Activated T-helper 1 cell treated with anti-CD3 and anti-CD28 coated beads, Interleukin-12 subunit alpha, Interleukin-12 subunit beta, Interleukin-2, Interleukin-4 antibody, amounts not matched to agents 30 ng/mL and 10 ng/mL and 1 ng/mL, durations not matched to agents 14 hours and 24 hours and 36 hours (primary cell): ENCODE data around the gene USP9Y. TPM values are rescaled to one million over a fixed set of nuclear protein-coding genes. Genes with fewer than 3 reads are reported as not detected.

Source experiments
- DNase-seq: peaks from one replicate; pipeline ENCODE4 v3.0.0; 2021; ENCODE audit warnings: low spot score
- H3K27ac Mint-ChIP-seq: one replicate; pipeline ENCODE4 v1.8.0; 2021; ENCODE audit warnings: mild to moderate bottlenecking, mixed read lengths
- H3K27me3 Mint-ChIP-seq: one replicate; pipeline ENCODE4 v1.8.0; 2022; ENCODE audit warnings: mild to moderate bottlenecking, moderate library complexity, mixed read lengths; ENCODE audit not compliant: insufficient read depth
- H3K36me3 Mint-ChIP-seq: one replicate; pipeline ENCODE4 v1.8.0; 2021; ENCODE audit warnings: low read depth, mixed read lengths
- H3K4me1 Mint-ChIP-seq: one replicate; pipeline ENCODE4 v1.8.0; 2021; ENCODE audit warnings: low read depth, mixed read lengths
- H3K4me3 Mint-ChIP-seq: one replicate; pipeline ENCODE4 v1.8.0; 2021; ENCODE audit warnings: mild to moderate bottlenecking, moderate library complexity, mixed read lengths
- H3K9me3 Mint-ChIP-seq: one replicate; pipeline ENCODE4 v1.8.0; 2021; ENCODE audit warnings: mixed read lengths
- intact Hi-C: fragments of 100-400 bp; cut with micrococcal nuclease; formaldehyde crosslinking; loops from one replicate; pipeline ENCODE4 v1.15.1; 2024
- total RNA-seq: library from RNA; stranded (reverse); gene quantifications from 2 replicates; pipeline ENCODE4 v1.2.3, GENCODE V29; 2022

Gene USP9Y
- total RNA-seq, 1 donor from 2014 or later, result 14.6 TPM

DNA sequence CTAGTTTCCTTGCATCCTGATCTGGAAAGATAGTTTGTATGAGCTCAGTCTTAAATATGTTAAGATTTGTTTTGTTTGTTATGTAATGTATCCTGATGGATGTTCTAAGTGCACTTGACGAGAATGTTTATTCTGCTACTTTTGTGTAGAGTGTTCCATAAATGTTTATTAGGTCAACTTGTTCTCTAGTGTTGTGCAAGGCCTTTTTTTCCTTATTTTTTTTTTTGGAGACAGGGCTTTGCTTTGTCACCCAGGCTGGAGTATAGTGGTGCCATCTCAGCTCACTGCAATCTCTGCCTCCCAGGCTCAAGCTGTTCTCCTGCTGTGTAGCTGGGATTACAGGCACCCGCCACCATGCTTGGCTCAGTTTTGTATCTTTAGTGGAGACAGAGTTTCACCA is 28.7 kb downstream of the USP9Y start:
- Mint-ChIP-seq H3K9me3 (no peaks in the 10 kb centered on the region), H3K27me3 (no peaks in the 10 kb centered on the region), H3K36me3 (peaks cover 20% of the 10 kb centered on the region), H3K4me1 (peaks cover 8% of the 10 kb centered on the region), H3K4me3 (no peak overlapping the region), H3K27ac (no peak overlapping the region)
- DNase-seq, result no peak
- intact Hi-C loops, result loop anchor here (5.0 to 10.0 kb wide), 5 partner anchors 65 to 1615 kb away; no protein-coding TSS in a partner anchor

DNA sequence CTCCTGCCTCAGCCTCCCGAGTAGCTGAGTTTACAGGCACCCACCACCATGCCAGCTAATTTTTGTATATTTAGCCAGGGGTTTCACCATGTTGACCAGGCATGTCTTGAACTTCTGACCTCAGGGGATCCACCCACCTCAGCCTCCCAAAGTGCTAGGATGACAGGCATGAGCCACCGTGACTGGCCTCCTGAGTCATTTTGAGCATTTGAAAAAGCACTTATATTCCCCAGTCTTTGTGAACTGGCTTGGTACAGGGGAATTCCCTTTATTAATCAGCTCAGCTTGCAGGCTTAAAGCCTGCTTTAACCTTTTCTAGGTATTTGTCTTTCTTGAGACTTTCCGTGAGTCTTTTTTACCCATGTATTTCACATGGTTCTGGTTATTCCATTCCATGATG is 32.6 kb downstream of the USP9Y start:
- no peaks in the 10 kb centered on the region for H3K27me3 Mint-ChIP-seq
- no peak for DNase-seq
- intact Hi-C loops, result loop anchor here (1.0 to 10.0 kb wide), 7 partner anchors 23 to 1611 kb away; no protein-coding TSS in a partner anchor
- H3K27ac Mint-ChIP-seq, result peak overlapping the region; percentile 67
- H3K9me3 Mint-ChIP-seq, result no peaks in the 10 kb centered on the region
- H3K4me1 Mint-ChIP-seq, result peaks cover 8% of the 10 kb centered on the region
- no peak overlapping the region for H3K4me3 Mint-ChIP-seq
- peaks cover 11% of the 10 kb centered on the region for H3K36me3 Mint-ChIP-seq

GRCh38 chrY:12734051-12734450 is 33.0 kb downstream of the USP9Y start:
- Mint-ChIP-seq H3K9me3 (no peaks in the 10 kb centered on the region), H3K4me1 (peaks cover 8% of the 10 kb centered on the region), H3K27me3 (no peaks in the 10 kb centered on the region), H3K4me3 (no peak overlapping the region), H3K27ac (no peak overlapping the region), H3K36me3 (peaks cover 11% of the 10 kb centered on the region)
- no peak for DNase-seq
- intact Hi-C loops, result loop anchor here (5.0 to 10.0 kb wide), 5 partner anchors 61 to 1611 kb away; no protein-coding TSS in a partner anchor

- no peak for DNase-seq
- no peaks in the 10 kb centered on the region for H3K4me1 Mint-ChIP-seq
- no peaks in the 10 kb centered on the region for H3K9me3 Mint-ChIP-seq
- peaks cover 14% of the 10 kb centered on the region for H3K36me3 Mint-ChIP-seq
- no peak overlapping the region for H3K27ac Mint-ChIP-seq
- H3K4me3 Mint-ChIP-seq, result no peak overlapping the region
- H3K27me3 Mint-ChIP-seq, result no peaks in the 10 kb centered on the region
- intact Hi-C loops, result no loop called here
Measured at GRCh38 chrY:12741414-12741813, 40.4 kb downstream of the USP9Y start.

DNA sequence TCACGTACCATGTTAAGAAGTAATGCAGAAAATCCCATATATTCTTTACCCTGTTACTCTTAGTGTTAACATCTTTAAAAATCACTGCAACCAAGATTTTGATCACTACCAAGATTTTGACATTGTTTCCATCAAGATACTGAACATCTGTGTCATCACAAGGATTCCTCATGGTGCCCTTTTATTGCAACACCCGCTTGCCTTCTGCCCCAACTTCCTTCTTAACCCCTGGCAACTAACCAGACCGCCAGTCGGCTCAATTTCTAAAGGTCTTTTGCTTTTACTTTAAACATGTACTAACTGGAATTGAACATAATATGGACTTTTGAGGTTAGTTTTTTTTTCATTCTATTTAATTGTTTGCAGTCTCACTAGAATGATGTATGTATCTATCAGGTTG is 41.7 kb downstream of the USP9Y start:
- Mint-ChIP-seq H3K27ac (no peak overlapping the region), H3K27me3 (no peaks in the 10 kb centered on the region), H3K36me3 (peaks cover 14% of the 10 kb centered on the region), H3K9me3 (no peaks in the 10 kb centered on the region), H3K4me3 (no peak overlapping the region), H3K4me1 (no peaks in the 10 kb centered on the region)
- intact Hi-C loops, result no loop called here
- no peak for DNase-seq

GRCh38 chrY:12744091-12744490 is 43.1 kb downstream of the USP9Y start:
- Mint-ChIP-seq H3K9me3 (no peaks in the 10 kb centered on the region), H3K4me1 (no peaks in the 10 kb centered on the region), H3K36me3 (peaks cover 18% of the 10 kb centered on the region), H3K27ac (no peak overlapping the region), H3K4me3 (no peak overlapping the region), H3K27me3 (no peaks in the 10 kb centered on the region)
- DNase-seq, result no peak
- intact Hi-C loops, result no loop called here

DNA sequence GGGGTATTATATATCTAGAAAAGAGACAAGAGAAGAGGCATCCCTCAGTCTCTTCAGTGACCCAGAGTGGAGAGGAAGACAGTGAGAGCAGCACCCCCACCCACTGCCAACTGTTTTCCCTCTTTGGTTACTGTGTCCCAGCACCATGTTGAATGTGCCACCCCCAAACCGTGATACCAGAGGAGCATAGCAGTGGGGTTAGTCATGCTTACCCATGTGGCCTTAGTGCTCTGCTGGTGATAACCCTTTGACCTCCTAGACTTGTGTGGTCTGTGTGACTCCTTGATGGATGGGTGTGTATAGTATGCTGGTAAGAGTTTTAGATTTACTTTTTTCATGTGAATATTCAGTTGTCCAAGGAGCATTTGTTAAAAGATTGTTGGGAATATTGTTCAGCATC is 48.3 kb downstream of the USP9Y start:
- intact Hi-C loops, result no loop called here
- Mint-ChIP-seq H3K4me3 (no peak overlapping the region), H3K36me3 (peaks cover 12% of the 10 kb centered on the region), H3K9me3 (no peaks in the 10 kb centered on the region), H3K4me1 (no peaks in the 10 kb centered on the region), H3K27me3 (no peaks in the 10 kb centered on the region), H3K27ac (no peak overlapping the region)
- no peak for DNase-seq

DNA sequence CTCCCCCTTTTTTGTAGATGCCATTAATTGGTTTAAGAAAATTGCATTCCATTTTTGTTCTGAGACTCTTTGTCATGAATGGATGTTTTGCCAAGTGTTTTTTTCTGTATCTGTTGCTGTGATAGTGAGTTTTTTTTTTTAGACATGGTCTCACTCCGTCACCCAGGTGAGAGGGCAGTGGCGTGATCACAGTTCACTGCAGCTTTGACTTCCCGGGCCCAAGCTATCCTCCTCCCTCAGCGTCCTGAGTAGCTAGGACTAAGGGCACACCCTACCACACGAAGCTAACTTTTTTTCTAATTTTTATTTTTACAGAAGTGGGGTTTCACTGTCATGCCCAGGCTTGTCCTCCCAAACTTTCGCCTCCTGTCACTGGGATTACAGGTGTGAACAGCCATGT is 51.8 kb downstream of the USP9Y start:
- peaks cover 11% of the 10 kb centered on the region for H3K36me3 Mint-ChIP-seq

GRCh38 chrY:12756021-12756420 is 55.0 kb downstream of the USP9Y start:
- Mint-ChIP-seq H3K4me3 (no peak overlapping the region), H3K36me3 (peaks cover 3% of the 10 kb centered on the region), H3K27ac (no peak overlapping the region), H3K27me3 (no peaks in the 10 kb centered on the region), H3K9me3 (no peaks in the 10 kb centered on the region), H3K4me1 (peaks cover 14% of the 10 kb centered on the region)
- DNase-seq, result no peak
- intact Hi-C loops, result loop anchor here (1.0 to 10.0 kb wide), 2 partner anchors 23 to 49 kb away; no protein-coding TSS in a partner anchor

More for the DNA sequence above, 51.8 kb downstream of the USP9Y start:
- intact Hi-C loops, result loop anchor here (10.0 kb wide), 1 partner anchor 52 kb away; no protein-coding TSS in a partner anchor
- Mint-ChIP-seq H3K27me3 (no peaks in the 10 kb centered on the region), H3K4me1 (peaks cover 14% of the 10 kb centered on the region), H3K4me3 (no peak overlapping the region), H3K27ac (no peak overlapping the region), H3K9me3 (no peaks in the 10 kb centered on the region)
- no peak for DNase-seq

GRCh38 chrY:12765976-12766375 is 64.9 kb downstream of the USP9Y start:
- intact Hi-C loops, result no loop called here
- Mint-ChIP-seq H3K4me1 (peaks cover 4% of the 10 kb centered on the region), H3K9me3 (no peaks in the 10 kb centered on the region), H3K27me3 (no peaks in the 10 kb centered on the region), H3K27ac (no peak overlapping the region), H3K4me3 (no peak overlapping the region), H3K36me3 (peaks cover 1% of the 10 kb centered on the region)
- no peak for DNase-seq

DNA sequence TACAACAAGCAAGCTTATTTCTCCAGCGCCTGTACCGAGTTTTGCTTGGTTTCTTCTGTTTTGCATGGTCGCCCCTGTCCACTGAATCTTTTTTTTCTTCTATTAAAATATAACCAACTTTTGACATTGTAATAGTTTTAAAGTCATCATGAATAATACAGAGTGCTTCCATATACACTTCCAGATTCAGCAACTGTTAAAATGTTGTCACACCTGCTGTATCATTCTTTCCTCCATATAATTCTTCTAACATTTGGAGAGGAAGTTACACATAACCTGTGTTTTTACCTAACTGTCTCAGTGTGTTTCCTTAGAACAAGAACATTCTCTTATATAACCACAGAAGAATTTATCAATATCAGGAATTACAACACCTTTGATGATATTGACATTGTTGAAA is 83.5 kb downstream of the USP9Y start:
- no peaks in the 10 kb centered on the region for H3K27me3 Mint-ChIP-seq
- H3K36me3 Mint-ChIP-seq, result peaks cover 28% of the 10 kb centered on the region
- intact Hi-C loops, result no loop called here
- H3K4me1 Mint-ChIP-seq, result no peaks in the 10 kb centered on the region
- no peak overlapping the region for H3K27ac Mint-ChIP-seq
- DNase-seq, result no peak
- H3K4me3 Mint-ChIP-seq, result no peak overlapping the region
- no peaks in the 10 kb centered on the region for H3K9me3 Mint-ChIP-seq

- Mint-ChIP-seq H3K4me1 (peaks cover 8% of the 10 kb centered on the region), H3K9me3 (no peaks in the 10 kb centered on the region), H3K27me3 (no peaks in the 10 kb centered on the region), H3K4me3 (no peak overlapping the region), H3K27ac (no peak overlapping the region), H3K36me3 (peaks cover 23% of the 10 kb centered on the region)
- DNase-seq, result no peak
- intact Hi-C loops, result loop anchor here (10.0 kb wide), 1 partner anchor 59 kb away; no protein-coding TSS in a partner anchor
Measured at GRCh38 chrY:12793999-12794398, 93.0 kb downstream of the USP9Y start.

DNA sequence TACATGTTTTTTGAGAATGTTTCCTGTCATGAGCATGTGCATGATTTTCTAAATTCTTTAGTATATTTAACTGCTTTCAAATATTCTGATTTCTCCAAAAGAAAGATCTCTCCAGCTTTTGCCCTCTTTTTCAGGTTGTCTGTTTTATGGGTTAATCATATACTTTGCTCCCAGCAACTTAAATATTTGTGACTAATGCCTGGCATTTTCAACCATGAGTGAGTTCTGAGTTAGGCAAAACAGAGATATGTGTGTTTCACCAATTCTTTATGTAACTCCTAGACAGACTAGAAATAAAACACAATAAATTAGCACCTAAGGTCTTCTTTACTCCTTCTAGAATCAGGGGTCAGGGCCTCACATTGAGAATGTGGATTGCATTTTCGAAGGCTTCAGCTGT is 107.0 kb downstream of the USP9Y start:
- H3K4me1 Mint-ChIP-seq, result no peaks in the 10 kb centered on the region
- DNase-seq, result no peak
- H3K4me3 Mint-ChIP-seq, result no peak overlapping the region
- no peaks in the 10 kb centered on the region for H3K9me3 Mint-ChIP-seq
- no peaks in the 10 kb centered on the region for H3K27me3 Mint-ChIP-seq
- intact Hi-C loops, result loop anchor here (2.0 to 10.0 kb wide), 3 partner anchors 53 to 329 kb away; no protein-coding TSS in a partner anchor
- H3K27ac Mint-ChIP-seq, result no peak overlapping the region
- H3K36me3 Mint-ChIP-seq, result peaks cover 10% of the 10 kb centered on the region

- Mint-ChIP-seq H3K9me3 (no peaks in the 10 kb centered on the region), H3K4me1 (no peaks in the 10 kb centered on the region), H3K27me3 (no peaks in the 10 kb centered on the region), H3K36me3 (peaks cover 11% of the 10 kb centered on the region), H3K27ac (no peak overlapping the region), H3K4me3 (no peak overlapping the region)
- DNase-seq, result no peak
- intact Hi-C loops, result loop anchor here (2.0 to 10.0 kb wide), 3 partner anchors 54 to 330 kb away; no protein-coding TSS in a partner anchor
Measured at GRCh38 chrY:12809034-12809433, 108.0 kb downstream of the USP9Y start.
